Hippocampal formation (tissue), 2 donors: ENCODE results near the gene COL4A2.
A peak's percentile ranks its signal among the peaks of the same experiment; 100 is the strongest.

Experiments
- DNase-seq, 2 donors: peaks; one replicate each; lab custom pipeline; 2025; lab: John Stamatoyannopoulos, UW

COL4A2 gene

DNA sequence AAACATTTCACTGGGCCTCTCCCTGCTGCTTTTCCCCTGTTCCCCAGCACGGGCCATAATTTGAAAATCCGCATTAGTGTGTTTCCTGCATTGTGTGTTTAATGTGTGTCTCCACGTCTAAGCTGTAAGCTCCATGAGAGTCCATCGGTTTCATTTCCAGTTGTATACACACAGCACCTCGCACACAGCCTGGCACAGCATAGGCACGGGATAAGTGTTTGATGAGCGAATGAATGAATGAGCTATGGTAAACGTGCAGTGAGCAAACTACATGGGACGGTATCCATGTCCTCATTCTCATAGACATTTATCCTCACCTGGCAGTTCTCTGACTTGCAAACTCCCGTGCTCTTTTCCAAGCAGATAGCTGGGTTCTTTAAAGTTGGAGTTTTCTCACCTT is 148.4 kb downstream of the COL4A2 start:
- no peak for DNase-seq

DNA sequence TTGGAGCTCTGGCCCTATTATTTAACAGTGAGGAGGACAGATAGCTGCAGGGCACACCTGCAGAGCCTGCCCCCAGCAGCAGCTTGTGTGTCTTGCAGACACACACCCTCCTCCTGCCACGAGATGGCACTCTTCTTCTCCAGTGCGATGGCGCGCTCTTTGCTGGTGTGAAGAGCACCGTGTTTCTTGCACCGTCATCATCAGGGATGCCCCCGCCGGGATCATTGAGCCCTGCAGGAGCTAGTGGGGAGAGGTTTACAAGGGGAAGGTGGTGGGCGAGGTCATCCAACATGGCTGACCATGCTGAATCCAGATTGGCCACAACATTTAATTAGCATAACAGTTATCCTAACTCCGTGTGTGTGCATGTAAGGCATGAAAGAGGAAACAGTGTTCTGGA is 148.9 kb downstream of the COL4A2 start:
- DNase-seq = peak; percentile 66 to 76

DNA sequence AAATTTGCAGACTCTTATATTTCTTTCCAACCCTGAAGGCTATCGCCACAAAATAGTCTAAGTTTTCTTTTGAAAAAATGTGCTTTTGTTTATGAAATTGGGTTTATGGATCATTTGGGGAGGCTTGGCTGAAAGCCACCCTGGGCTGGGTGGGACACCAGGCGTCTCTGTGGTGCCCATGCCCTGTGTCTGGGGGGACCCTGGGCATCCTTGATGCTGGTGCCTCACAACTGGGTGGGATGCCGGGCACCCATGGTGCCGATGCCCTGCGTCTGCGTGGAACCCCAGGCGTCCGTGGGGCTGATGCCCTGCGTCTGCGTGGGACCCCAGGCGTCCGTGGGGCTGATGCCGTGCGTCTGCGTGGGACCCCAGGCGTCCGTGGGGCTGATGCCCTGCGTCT is 149.5 kb downstream of the COL4A2 start:
- DNase-seq = no peak

DNA sequence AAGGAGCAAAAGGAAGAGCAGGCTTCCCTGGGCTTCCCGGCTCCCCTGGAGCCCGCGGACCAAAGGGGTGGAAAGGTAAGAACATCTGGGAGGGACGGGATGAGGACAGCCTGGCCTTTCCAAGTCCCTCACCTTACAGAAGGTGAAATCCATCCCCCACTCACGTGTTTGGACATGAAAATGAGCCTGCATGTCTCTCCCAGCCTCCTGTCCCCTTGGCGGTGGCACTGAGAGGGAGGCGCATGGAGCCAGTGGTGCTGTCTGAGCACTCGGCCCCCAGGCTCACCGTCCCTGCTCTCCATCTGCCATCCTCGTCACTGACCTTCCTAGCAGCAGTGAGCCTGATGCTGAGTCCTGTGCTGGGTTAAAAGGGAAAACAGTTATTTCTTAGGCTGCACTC is 150.3 kb downstream of the COL4A2 start:
- DNase-seq = no peak

DNA sequence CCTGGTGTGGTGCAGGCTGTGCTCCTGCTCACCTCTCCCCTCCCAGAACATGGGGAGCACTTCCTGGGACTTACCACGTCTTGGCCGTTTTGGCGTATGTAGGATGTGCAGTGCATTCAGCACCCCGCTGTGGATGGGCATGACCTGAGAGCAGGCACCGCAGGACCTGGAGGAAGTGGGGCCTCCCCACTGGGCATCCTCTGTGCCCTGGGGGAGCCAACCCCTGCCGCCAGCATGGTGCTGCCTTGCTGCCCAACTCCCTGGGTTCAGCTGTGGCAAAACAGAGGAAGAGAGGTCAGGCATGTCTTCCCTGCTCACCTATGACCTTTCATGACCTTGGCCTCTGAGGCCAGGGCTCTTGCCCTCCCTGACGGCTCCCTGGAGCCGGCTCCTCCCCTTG is 150.9 kb downstream of the COL4A2 start:
- no peak for DNase-seq

DNA sequence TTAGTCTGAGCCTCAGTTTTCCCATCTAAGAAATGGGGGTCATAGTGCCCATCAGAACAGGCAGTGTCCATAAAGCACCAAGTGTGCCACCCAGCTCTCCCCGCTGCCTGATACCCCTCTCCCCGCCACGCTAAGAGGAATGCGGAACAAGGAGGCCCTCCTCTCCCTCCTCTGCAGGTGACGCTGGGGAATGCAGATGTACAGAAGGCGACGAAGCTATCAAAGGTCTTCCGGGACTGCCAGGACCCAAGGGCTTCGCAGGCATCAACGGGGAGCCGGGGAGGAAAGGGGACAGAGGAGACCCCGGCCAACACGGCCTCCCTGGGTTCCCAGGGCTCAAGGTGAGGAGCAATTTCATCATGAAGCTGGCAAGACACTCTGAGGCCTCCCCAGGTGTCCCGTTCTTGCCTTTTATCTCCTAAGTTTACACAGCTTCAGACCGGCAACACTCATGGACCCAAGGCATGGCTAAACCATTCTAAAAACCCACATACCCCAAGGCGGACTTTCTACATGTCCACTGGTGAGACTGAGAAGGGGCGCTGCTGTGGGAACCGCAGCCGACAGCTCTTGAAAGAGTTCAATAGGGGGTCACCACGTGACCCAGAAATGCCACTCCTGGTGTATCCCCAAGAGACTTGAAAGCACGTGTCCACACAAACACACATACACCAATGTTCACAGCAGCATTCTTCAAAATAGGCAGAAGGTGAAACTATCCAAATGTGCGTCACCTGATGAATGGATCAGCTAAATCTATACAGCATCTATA is 151.7 kb downstream of the COL4A2 start:
- DNase-seq = no peak

DNA sequence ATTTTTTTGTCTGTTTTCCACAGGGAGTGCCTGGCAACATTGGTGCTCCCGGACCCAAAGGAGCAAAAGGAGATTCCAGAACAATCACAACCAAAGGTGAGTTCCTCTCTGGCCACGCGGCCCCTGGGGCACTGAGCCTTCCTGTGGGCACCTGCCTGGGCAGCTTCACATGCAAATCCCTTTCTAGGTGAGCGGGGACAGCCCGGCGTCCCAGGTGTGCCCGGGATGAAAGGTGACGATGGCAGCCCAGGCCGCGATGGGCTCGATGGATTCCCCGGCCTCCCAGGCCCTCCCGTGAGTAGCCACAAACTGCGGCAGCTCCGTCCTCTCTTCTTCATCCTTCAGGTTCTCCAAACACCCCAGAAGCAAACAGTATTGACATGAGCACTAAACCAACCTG is 155.0 kb downstream of the COL4A2 start:
- no peak for DNase-seq

DNA sequence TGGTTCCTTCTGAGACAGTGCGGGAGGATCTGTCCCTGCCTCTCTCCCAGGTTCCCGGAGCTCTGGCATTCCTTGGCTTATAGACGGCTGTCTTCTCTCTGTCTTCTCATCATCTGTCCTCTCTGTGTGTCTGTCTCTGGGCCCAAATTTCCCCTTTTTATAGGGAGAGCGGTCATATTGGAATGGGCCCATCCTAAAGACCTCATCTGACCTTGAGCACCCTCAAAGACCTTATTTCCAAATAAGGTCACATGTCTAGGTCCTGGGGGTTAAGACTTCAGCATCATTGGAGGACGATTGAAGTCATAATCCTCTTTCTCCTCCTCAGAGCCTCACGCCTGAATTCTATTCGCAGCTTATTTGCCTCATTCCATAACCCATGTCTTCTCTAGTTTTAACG is 156.1 kb downstream of the COL4A2 start:
- no peak for DNase-seq

DNA sequence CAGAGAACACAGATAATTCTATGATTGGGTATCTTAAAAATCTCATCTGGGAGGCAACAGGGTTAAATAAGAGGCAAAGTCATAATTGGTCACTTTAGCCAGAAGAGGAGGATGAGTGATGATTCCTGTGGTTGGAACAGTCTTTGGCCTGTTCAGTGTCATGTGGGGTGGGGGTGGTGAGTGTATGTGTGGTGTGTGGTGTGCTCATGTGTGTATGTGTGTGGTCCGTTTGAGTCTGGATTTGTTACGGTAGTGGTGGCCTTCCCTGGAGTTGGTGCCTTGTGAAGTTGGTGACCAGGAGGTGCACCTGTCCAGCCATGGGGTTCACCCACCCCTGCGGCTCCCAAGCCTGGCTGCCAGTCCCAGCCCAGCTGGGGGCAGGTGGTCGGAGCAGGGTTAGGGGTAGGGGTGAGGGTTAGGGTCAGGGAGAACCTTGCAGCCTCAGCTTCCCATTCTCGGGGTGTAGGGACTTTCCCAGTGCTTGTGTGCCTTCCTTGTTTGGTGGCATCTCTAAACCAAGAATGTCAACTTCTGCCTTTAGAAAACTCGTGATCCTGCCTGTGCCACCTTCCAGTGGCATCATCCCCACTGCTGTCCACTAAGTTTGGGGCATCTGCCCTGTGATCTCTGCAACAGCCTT is 156.9 kb downstream of the COL4A2 start:
- DNase-seq = peak in 1 of 2 donors; percentile 22

DNA sequence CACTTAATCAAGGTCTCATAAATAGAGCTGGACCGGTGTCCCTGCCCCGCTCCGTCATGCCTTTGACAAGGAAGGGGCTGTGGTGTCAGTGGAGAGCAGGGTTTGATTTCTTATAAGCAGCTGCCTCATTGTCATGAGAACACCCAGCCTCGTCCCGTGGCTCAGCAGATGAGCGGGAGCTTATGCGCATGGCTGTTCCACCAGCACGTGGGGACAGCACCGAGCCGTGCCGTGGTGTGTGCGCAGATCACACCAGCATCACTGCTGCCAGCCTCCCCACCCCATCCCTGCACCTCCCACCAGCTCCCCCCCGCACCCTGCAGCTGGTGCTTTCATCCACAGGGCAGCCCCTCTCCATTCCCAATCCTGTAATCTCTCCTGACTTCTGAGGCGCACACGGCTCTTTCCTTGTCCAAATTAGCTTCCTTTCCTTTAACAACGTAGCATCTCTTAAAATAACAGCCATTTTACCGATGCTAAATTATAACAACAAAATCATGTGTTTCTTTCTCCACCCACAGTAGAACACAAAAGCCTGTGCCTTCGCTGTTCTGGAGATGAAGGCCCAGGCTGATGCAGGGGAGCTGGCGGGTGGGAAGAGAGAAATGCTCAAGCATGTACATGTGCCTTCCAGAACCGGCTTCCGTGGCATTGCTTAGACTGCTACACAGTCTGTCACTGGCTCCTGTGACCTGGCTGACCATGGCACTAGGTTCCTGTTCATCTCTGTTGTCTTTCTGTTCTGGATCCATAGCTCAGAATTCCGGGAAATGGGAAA is 157.7 kb downstream of the COL4A2 start:
- no peak for DNase-seq

DNA sequence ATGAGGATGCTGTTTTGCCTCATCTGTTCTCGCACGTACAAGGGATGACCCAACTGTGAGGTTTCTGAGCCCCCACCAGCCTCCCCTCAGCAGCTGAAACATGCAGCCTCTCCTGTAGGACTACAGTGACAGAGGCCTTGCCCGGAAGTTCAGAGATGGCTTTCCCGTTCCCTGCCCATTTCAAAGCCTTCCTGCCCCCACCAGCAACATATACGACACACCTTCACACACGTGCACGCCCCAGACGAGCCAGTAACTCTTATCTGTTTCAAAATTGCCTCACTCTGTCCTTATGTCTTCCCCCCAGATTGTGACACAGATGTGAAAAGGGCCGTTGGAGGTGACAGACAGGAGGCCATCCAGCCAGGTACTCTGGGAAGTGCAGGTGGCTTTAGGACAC is 158.6 kb downstream of the COL4A2 start:
- DNase-seq = no peak

DNA sequence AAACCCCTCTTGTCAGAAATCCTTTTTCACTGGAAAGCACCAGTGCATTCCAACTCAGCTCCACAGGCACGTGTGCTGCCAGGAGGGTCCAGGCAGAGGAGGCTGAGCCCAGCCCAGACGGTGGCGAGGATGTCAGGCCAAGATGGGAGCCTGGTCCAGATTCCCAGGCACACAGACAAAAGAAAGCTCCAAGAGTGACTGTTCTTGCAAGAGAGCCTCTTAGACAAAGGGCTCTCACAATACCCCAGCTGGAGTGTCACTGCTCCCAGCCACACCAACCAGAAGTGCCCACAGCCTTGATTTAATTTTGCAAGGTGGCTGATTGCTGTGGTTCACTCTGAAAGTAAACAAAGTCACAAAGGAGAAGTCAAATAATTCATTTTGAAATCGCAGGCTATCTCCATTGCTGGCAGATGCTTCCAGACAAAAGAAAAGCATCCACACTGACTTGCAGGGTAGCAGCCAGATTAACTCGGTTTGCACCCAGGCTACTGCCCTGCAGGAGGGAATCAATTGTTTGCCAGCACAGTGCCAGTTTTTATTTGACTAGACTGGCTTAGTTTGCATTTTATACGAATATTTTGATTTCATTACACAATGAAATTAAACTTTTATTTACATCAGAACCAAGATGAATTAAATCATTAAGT is 159.3 kb downstream of the COL4A2 start:
- no peak for DNase-seq

DNA sequence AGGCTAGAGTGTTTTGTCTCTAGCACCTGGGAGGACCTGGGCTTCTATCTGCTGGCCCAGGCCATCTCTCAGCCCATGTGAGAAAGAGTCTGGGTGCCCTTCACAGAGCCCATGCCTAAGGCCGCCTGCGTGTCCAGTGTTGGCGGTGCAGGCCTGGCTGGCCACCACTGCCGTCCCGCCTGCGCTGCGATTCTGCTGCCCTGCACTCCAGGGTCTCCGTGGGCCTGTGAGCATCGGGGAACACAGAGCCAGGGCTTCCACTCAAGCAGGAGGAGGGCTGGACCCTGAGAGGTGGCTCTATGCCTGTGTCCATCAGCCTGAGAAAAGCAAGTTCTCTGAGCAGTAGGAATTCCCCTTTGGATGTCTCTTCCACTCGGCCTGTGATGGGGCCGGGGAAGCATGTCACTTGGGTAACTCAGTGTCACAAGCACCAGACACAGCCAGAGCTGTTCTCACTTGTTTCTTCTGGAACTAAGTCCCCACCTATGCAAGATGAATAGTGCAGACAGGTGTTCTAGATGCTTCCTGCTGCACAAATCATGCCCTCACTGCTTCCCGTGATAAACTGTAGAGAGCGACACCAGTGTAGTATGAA is 160.5 kb downstream of the COL4A2 start:
- DNase-seq = no peak

DNA sequence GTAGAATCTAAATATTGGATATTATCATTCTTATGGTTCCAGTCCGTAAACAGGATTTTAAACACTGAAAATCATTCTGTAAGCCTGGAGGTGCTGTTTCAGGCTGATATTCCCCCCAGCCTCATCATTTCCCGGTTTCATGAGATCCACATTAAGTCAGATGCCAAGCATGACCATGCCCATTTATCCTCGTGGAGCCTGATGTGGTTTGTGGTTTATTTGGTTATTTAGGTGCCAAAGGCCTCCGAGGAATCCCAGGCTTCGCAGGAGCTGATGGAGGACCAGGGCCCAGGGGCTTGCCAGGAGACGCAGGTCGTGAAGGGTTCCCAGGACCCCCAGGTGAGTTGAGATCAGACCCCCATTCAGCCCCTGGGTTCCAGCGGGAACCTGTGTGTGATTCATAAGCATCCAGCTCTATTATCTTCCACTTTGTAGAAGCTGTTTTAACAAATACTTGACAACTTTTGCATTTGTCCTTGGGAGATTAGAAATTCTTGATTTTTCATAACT is 162.0 kb downstream of the COL4A2 start:
- no peak for DNase-seq

DNA sequence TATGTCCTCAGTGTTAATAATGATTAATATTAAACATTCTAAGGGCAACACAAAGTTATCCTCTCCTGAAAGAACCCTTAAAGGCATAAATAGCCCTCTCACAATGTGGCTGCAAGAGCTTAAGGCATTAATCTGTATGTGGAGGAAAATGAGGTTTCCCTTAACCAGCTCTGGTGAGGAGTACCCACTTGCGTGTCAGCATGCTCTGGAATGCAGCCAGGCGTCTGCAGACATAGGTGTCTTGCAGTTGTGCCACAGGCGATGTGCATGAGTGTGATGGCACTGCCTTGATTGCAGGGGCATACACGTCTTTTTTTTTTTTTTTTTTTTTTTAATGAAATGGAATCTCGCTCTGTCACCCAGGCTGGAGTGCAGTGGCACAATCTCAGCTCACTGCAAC is 162.5 kb downstream of the COL4A2 start:
- no peak for DNase-seq

DNA sequence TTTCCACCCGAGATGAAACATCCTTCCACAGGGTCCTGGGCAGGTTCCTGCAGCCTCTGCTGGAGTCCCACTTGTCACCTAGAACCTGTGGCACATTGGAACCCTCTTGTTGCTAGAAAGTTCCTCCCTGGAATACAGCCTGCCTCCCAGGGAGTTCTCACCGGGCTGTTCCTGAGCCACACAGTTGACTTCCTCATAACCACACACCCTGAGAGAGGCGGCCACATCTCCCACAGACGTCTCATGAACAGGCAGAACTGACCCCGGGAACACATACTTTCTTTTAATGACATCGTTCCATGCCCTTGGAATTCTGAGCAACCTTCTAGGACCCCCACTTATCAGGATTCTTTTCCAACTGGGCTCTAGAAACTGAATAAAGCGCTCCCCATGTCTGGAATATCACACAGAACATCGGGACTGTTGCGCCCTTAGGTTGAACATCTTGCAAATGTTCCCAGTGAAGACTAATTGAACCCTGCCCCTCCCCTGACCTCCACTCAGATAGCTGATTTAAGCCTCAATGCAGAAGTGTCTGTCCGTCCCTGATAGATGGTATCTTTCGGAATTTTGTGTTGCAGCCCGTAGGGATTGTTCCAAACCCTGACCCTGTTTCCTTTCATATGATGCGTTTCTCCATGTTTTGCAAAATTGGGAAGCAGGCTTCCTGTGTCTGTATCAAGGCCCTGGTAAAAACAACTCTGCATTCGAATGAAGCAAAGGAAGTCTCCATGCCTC is 163.4 kb downstream of the COL4A2 start:
- no peak for DNase-seq

DNA sequence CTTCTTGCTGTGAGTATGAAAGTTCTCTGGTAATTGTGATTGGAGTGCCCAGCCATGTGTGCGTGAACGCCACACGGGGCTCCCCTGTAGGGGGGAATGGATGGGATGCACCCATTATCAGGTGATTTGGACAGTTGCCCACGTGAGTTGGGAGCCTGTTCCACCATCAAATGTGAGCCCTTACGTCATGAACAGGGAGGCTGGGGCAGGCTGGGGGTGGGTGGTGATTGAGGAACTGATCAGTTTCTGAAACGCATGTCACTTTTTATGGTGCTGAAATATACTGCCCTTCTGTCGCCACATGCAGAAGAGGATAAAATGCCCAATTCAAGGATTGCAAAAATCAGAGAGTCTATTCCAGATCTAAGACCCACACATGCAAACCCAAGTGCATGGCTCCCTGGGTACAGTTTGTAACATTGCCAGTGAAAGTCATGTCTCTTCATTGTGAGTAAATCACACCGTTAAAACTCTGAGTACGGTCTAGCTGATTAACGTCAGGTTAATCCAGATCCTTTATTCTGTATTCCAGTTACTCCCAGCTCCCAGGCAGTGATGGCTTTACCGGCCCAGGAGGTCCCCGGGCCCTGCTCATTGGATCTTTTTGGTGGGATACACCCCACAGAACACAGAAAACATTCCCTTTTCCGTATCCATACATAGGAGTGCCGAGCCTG is 164.2 kb downstream of the COL4A2 start:
- DNase-seq = no peak

DNA sequence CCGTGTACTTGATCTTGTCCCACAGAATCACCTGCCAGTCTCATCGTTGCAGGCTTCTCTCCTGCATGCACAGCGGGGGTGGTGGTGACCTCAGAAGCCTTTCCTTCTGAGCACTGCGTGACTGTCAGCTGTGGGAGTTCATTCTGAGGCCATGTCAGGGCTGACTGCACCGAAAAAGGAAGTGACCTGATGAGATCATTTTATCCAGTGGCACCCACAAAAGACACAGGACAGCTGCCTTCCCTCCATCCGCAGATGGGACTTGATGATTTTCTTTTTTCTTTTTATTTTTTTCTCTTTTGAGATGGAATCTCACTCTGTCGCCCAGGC is 164.7 kb downstream of the COL4A2 start:
- DNase-seq = peak in 1 of 2 donors; percentile 20

DNA sequence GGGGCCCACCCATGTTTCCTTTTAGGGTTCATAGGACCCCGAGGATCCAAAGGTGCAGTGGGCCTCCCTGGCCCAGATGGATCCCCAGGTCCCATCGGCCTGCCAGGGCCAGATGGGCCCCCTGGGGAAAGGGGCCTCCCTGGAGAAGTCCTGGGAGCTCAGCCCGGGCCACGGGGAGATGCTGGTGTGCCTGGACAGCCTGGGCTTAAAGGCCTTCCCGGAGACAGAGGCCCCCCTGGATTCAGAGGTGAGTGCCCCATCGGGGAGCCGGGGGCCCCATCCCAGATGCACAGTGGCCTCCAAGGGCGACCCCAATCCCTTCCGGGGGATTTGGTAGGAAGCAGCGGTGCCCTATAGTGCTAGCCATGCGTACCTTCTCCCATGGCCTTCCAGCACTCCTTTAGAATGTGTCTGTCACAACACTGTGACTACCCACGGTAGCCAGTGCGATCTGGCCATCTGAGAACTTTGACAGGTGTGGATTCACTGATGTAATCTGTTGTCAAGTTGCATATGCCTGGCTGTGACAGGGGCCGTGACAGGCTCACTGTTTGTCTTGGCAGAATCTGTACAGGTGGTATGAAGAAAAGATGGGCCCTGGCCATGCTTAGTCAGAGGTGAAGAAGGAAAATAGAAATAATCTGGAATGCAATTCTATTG is 165.9 kb downstream of the COL4A2 start:
- DNase-seq = no peak

DNA sequence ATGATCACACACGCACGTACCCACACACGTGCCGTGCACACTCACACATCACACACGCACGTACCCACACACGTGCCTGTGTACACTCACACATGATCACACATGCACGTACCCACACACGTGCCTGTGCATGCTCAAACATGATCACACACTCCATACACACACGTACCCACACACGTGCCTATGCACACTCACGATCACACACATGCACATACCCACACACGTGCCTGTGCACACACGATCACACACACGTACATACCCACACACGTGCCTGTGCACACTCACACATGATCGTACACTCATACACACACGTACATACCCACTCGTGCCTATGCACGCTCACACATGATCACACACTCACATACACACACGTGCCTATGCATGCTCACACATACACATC is 167.6 kb downstream of the COL4A2 start:
- DNase-seq = no peak
